GM19468 (cell line): ENCODE data around the gene ATP2A3.

Experiments
- ATAC-seq: cut with Tn5 transposase; IDR thresholded peaks from one replicate; pipeline ENCODE4 v1.9.1; 2021; ENCODE audit warnings: mild to moderate bottlenecking, moderate library complexity, moderate number of reproducible peaks; ENCODE audit not compliant: unreplicated experiment; ENCODE audit errors: extremely low read depth

ATP2A3 gene

GRCh38 chr17:3935825-3936355, 28.3 kb downstream of the ATP2A3 start:
- no peak for ATAC-seq

DNA sequence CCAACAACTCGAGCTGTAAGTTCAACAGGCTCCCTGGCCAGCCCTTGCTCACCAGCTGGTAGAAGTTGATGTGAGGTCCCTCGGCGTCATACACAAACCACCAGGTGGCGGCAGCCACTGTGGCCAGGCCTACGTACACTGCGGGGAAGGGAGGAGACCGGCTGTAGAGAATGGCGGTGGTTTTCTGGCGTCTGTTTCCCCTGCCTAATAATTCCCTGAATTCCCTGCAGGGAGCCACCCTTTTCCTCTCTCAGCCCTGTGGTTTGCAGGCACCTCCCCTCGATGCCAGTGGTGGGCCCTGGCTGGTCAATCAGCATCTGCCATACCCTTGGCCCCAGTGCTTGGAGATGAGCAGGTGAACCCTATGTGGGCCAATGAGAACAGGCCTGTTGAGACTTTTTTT, 29.1 kb downstream of the ATP2A3 start:
- no peak for ATAC-seq

DNA sequence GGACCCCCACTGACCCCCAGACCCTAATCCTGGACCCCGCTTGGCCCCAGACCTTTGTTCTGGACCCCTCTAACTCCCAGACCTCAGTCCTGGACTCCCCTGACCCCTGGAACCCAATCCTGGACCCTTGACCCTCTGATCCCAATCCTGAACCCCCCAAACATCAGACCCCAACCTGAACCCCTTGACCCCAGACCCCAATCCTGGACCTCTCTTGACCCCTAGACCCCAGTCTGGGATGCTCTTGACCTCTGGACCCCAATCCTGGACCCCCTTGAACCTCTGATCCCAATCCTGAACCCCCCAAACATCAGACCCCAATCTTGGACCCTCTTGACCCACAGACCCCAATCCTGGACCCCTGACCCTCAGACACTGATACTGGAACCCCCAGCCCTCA, 34.5 kb downstream of the ATP2A3 start:
- no peak for ATAC-seq

GRCh38 chr17:3929181-3929580, 35.1 kb downstream of the ATP2A3 start:
- no peak for ATAC-seq

GRCh38 chr17:3928406-3928805, 35.8 kb downstream of the ATP2A3 start:
- no peak for ATAC-seq

- ATAC-seq: no peak
These were observed 36.5 kb downstream of the ATP2A3 start for GRCh38 chr17:3927628-3928340.

DNA sequence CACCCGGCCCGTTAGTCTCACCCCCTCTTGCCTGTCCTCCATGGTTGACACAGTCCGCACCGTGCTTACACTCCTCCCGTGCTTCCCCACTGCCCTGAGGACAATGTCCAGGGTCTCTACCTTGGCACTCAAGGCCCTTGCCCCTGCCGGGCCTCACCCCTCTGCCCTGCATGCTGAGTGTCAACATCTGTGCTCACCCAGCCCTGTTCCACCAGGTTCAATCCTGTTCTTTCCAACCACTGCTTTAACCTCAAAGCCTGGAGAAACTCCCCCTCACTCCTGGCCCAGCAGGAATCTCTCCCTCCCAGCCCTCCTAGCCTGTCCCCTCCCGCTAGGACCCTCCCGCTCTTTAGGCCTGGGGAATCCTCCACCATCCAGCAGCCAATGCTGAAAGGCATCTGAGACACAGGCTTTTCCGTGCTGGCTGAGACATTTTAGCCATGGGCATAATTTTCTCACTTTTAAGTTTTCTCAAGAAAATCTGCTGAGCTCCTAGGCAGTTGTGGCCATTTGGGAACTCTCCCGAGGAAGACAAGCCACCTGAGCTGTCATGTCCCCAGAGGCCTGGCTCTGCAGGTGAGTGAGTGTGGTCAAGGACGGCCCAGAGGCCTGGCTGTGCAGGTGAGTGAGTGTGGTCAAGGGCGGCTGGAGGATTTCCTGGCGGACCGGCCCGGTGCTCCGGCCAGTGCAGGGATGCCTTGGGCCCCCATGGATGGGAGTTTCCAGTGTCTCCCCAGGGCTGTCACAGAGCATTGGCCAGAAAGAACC, 37.2 kb downstream of the ATP2A3 start:
- ATAC-seq: no peak

- ATAC-seq: no peak
These were observed 38.4 kb downstream of the ATP2A3 start for GRCh38 chr17:3925684-3926485.

DNA sequence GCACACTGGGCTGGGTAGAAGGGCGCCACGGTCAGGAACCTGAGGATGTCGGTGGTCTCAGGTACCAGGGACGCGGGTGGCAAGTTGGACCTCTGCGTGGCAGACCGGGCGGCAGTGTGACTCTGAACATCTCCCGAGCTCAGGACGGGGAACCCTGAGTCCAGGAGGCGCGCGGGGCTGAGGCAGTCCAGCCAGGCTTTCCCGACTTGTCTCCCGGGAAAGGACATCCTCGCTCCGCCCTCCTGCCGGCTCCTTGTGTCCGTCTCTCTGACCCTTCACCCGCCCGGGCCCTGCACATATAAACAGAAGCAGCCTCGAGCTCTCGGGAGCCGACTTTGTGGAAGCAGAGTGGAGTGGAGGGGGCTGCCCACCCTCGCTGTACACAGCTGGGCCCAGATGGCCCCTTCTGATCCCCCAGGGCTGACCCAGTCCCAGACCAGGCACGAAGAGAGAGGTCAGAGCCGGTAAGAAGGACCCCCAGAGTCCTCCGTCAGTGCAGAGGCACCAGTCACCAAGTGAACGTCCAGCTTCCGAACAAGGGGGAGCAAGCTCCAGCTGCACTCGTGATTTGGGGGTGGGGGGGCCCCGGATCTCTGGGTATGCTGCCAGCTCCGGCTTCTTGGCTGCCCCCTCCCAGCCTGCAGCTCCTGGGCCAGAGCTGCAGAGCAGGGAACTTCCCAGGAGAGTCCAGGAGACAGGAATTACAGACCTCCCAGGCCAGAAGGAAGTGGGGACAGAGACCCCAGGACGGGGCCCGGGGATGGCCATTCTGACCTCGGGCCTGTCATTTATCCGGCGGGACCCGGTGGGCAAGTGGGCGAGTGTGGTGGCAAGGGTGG, 39.5 kb downstream of the ATP2A3 start:
- no peak for ATAC-seq

DNA sequence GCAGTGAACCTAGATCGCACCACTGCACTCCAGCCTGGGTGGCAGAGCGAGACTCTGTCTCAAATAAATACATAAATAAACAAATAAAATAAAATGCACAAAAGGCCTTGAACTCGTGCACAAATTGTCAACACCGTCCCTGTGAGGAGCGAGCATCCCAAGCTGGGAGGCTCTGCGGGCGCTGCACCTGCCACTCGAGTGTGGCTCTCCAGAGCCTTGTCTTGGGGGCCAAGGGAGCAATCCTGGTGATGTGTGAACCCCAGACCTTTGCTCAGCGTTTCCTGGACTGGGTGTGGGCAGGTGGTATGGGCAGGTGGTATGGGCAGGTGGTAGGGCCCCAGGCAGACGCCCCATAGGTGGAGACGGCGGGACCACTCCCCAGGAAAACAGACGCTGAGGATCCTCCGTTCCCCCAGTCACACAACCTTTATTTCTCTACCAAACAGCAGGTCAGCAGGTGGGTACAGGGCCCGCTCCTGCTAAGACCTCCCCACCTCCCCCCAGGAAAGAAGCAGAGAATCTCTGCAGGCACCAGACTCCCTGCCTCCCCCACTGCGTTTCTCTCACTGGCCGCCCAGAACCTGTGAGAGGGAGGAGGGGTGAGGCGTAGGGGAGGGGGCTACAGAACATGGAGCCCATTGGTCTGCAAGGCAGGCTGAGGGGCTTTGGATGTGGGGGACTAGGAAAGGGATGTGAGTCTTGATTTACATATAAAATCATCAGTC, 40.6 kb downstream of the ATP2A3 start:
- no peak for ATAC-seq

DNA sequence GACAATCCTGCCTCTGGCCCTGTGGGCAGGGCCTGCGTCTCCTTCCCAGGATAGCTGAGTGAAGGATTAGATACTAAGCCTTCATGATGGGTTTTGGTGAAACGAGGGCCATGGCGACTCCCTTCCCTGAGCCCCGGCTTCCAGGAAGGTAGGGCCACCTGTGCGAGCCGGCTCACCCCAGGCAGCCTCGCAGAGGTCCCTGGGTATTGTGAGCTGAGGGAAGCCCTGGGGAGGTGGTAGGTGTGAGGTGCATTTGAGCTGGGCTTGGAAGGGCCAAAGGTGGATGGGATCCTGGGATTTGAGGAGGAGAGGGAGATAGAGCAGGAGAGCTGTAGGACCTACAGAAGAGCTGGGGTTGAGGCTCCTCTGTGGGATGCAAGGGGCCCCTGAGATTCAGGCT, 41.5 kb downstream of the ATP2A3 start:
- no peak for ATAC-seq

DNA sequence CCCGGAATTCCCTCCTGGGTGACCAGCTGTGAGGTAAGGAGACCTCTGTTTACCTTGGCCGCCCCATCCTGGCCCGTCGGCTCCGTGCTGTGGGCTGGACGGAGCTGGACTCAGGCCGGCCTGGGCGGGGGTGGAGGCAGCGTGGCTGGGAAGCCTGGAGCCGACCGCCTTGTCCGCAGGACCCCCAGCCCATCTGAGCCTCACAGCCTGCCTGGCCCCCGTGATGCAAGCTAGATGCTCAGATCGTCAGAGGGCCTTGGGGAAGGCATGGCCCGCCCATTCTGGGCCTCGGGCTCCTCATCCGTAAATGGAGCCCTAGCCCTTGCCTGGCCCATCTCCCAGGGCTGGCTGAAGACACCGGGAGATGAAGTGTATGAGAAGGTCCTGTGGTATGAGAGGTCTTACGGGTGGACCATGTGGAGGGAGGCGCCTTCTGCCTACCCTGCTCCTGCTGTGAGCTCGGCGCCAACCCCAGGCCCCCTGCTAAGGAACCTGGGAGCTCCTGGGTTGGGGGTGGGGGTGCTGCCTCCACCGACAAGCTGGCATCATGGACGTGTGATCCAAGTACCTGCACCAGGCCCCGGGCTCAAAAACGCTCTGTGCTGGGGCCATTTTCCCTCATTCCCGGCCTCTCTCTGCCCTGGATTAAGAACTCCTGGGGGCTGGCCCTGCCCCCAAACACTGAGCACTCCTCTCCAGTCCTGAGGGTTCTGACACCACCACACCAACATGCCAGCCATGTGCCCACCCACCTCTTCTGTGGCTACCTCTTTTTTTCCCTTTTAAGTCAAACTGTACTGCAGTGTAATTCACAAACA, 42.5 kb downstream of the ATP2A3 start:
- no peak for ATAC-seq

- no peak for ATAC-seq
These were observed 43.2 kb downstream of the ATP2A3 start for GRCh38 chr17:3921006-3921405.

GRCh38 chr17:3919123-3919624, 45.1 kb downstream of the ATP2A3 start:
- no peak for ATAC-seq

- no peak for ATAC-seq
These were observed 45.7 kb downstream of the ATP2A3 start for GRCh38 chr17:3918372-3919122.

GRCh38 chr17:3917391-3917931, 46.8 kb downstream of the ATP2A3 start:
- ATAC-seq: no peak

- no peak for ATAC-seq
These were observed 47.4 kb downstream of the ATP2A3 start for GRCh38 chr17:3916825-3917224.
